Liver (tissue), 9 donors: Measurements from ENCODE around the gene PKD2. TPM values are rescaled to one million over a fixed set of nuclear protein-coding genes. Genes with fewer than 3 reads are reported as not detected.
"Not testable (repeated sequence)": the region's sequence is repeated elsewhere in the genome, so short reads cannot be mapped to it uniquely, and the experiment has no call there.

ENCODE experiments used
- DNase-seq: peaks from one replicate; pipeline ENCODE4 v3.0.0-alpha.2; 2017; ENCODE audit warnings: low spot score
- H3K27ac ChIP-seq, 2 donors: one replicate each; pipeline ENCODE4 v1.7.0; 2013; ENCODE audit warnings: inconsistent platforms in 2 of 2, low read length in 2 of 2, control low read depth in 1 of 2, low read depth in 1 of 2, mild to moderate bottlenecking in 1 of 2
- H3K27me3 ChIP-seq, 4 donors: one replicate each; pipeline versions ENCODE4 v1.6.1 to v1.7.0; 2013; ENCODE audit warnings: low read length in 3 of 4, inconsistent platforms in 1 of 4, mild to moderate bottlenecking in 1 of 4, moderate library complexity in 1 of 4; ENCODE audit not compliant: control insufficient read depth in 4 of 4, insufficient read depth in 4 of 4
- H3K36me3 ChIP-seq, 4 donors: one replicate each; pipeline versions ENCODE4 v1.6.1 to v1.7.0; 2013; ENCODE audit warnings: low read length in 3 of 4, mild to moderate bottlenecking in 3 of 4, low read depth in 1 of 4, moderate library complexity in 1 of 4; ENCODE audit not compliant: control insufficient read depth in 4 of 4, insufficient read depth in 3 of 4
- H3K4me1 ChIP-seq, 4 donors: one replicate each; pipeline versions ENCODE4 v1.6.1 to v1.7.0; 2013; ENCODE audit warnings: low read length in 3 of 4, mild to moderate bottlenecking in 3 of 4, moderate library complexity in 1 of 4; ENCODE audit not compliant: control insufficient read depth in 4 of 4, insufficient read depth in 4 of 4
- H3K4me3 ChIP-seq, 3 donors: one replicate each; pipeline versions ENCODE4 v1.6.1 to v1.7.0; 2013; ENCODE audit warnings: low read length in 3 of 3, control low read depth in 1 of 3, low read depth in 1 of 3, mild to moderate bottlenecking in 1 of 3
- H3K9ac ChIP-seq, 2 donors: one replicate each; pipeline ENCODE4 v1.7.0; 2013; ENCODE audit warnings: low read length in 2 of 2, mild to moderate bottlenecking in 2 of 2, moderate library complexity in 2 of 2, control low read depth in 1 of 2, low read depth in 1 of 2
- H3K9me3 ChIP-seq, 4 donors: one replicate each; pipeline versions ENCODE4 v1.6.1 to v1.7.0; 2013; ENCODE audit warnings: low read length in 3 of 4; ENCODE audit not compliant: control insufficient read depth in 4 of 4
- FOXA2 ChIP-seq: IDR thresholded peaks from 2 replicates; pipeline ENCODE4 v1.6.1; 2016; ENCODE audit warnings: antibody characterized with exemption
- HNF4G ChIP-seq: IDR thresholded peaks from 2 replicates; pipeline ENCODE4 v1.6.1; 2016; ENCODE audit warnings: antibody characterized with exemption
- JUND ChIP-seq, 2 donors: IDR thresholded peaks; 2 replicates each; pipeline ENCODE4 v1.6.1; 2016; ENCODE audit warnings: antibody characterized with exemption in 2 of 2
- TAF1 ChIP-seq: conservative IDR thresholded peaks from 2 replicates; pipeline ENCODE4 v1.6.1; 2016; ENCODE audit warnings: antibody characterized with exemption, mild to moderate bottlenecking
- WGBS: extraction: QIAGEN DNeasy Blood & Tissue Kit; methylation state at CpG from one replicate; pipeline ENCODE4 v1.1.7; 2013; 5-methylcytosine and 5-hydroxymethylcytosine counted together
- polyA plus RNA-seq, 2 donors: library from polyadenylated mRNA; stranded (reverse) in 1 of 2; unstranded in 1 of 2; fragments of 200-250 nt in 1 of 2; fragments of >200 nt in 1 of 2; fragmentation: Nextera tagmentation in 1 of 2; extraction: Ambion mirVana in 1 of 2; gene quantifications; one replicate each; pipeline versions ENCODE4 v1.2.1 to v1.2.3, GENCODE V29; 2013 to 2015
- total RNA-seq, 2 donors: library from RNA; depleted of rRNA; stranded (reverse); fragments of >200 nt; gene quantifications; one replicate each; pipeline ENCODE4 v1.2.3, GENCODE V29; 2014
- TF ChIP-seq, protein P1 (sequence below): IDR thresholded peaks from 2 replicates; pipeline ENCODE4 v1.6.1; 2016; ENCODE audit warnings: antibody characterized with exemption, mild to moderate bottlenecking
- TF ChIP-seq, protein P2 (sequence below): fragments of 150-350 bp; IDR thresholded peaks from 2 replicates; pipeline ENCODE4 v1.5.1; 2017; ENCODE audit warnings: improper control_type of control experiment, low read depth, low read length; ENCODE audit not compliant: missing input control
- TF ChIP-seq, protein P3 (sequence below): IDR thresholded peaks from 2 replicates; pipeline ENCODE4 v1.6.1; 2016; ENCODE audit warnings: antibody characterized with exemption
- TF ChIP-seq, protein P4 (sequence below): IDR thresholded peaks from 2 replicates; pipeline ENCODE4 v1.6.1; 2016; ENCODE audit warnings: antibody characterized with exemption
- donor health status: healthy.
- donor health status: healthy.
- donor health status: healthy.
- donor health status: healthy.
- donor health status: healthy.

Gene PKD2
- total and polyA plus RNA-seq, 4 donors = 1.5 to 11.4 (median 7.1) TPM

DNA sequence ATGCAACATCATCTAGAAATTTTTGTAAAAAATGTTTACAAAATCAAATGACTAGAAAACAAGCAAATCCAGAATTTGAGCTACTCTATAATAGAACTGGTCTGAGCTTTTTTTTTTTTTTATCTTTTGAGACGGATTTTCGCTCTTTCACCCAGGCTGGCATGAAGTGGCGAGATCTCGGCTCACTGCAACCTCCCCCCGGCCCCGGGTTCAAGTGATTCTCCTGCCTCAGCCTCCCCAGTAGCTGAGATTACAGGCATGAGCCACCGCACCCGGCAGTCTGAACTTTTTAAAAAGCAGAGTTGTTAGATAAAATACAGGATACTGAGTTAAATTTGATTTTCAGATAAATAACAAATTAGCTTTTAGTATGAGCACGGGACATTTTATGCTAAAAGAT, 20.9 kb upstream of the PKD2 start (continued):
- TF ChIP-seq, protein P1, sequence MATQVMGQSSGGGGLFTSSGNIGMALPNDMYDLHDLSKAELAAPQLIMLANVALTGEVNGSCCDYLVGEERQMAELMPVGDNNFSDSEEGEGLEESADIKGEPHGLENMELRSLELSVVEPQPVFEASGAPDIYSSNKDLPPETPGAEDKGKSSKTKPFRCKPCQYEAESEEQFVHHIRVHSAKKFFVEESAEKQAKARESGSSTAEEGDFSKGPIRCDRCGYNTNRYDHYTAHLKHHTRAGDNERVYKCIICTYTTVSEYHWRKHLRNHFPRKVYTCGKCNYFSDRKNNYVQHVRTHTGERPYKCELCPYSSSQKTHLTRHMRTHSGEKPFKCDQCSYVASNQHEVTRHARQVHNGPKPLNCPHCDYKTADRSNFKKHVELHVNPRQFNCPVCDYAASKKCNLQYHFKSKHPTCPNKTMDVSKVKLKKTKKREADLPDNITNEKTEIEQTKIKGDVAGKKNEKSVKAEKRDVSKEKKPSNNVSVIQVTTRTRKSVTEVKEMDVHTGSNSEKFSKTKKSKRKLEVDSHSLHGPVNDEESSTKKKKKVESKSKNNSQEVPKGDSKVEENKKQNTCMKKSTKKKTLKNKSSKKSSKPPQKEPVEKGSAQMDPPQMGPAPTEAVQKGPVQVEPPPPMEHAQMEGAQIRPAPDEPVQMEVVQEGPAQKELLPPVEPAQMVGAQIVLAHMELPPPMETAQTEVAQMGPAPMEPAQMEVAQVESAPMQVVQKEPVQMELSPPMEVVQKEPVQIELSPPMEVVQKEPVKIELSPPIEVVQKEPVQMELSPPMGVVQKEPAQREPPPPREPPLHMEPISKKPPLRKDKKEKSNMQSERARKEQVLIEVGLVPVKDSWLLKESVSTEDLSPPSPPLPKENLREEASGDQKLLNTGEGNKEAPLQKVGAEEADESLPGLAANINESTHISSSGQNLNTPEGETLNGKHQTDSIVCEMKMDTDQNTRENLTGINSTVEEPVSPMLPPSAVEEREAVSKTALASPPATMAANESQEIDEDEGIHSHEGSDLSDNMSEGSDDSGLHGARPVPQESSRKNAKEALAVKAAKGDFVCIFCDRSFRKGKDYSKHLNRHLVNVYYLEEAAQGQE = no peak

DNA sequence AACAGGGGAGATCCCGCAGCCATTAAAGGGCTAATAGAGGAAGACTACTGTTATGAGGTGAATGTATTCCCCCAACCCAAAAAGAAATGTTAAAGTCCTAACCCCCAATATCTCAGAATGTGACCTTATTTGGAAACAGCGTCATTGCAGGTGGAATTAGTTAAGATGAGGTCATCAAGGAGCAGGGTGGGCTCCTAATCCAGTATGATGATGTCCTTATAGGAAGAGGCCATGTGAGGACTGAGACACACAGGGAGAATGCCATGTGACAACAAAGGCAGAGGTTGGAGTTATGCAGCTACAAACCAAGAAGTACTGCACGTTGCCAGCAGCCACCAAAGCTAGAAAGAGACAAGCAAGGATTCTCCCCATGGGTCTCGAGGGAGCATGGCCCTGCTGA, 17.7 kb upstream of the PKD2 start:
- WGBS = 87% methylated on average over 4 of the region's 4 CpGs

DNA sequence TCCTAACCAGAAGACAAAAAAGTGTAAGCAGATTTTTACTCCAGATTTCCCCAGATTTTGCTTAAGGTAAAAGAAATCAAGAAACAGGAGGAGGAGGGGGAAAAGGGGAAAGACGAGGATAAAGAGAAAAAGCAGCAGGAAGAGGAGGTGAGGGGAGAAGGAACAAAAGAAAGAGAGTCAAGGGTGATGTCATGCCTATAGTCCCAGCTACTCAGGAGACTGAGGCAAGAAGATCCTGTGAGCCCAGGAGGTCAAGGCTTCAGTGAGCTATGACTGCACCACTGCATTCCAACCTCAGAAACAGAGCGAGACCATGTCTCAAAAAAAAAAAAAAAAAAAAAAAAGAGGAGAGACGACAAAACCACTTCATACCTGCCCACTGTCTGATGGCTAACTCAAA, 12.0 kb upstream of the PKD2 start:
- H3K4me3 ChIP-seq = no peak overlapping the region
- H3K36me3 ChIP-seq = no peaks in the 10 kb centered on the region
- no peak overlapping the region for H3K27ac ChIP-seq
- WGBS = 72% methylated on average over 3 of the region's 3 CpGs
- H3K9ac ChIP-seq = no peak overlapping the region
- no peaks in the 10 kb centered on the region for H3K27me3 ChIP-seq
- H3K4me1 ChIP-seq = no peaks in the 10 kb centered on the region
- H3K9me3 ChIP-seq = no peaks in the 10 kb centered on the region
- no peak for TF ChIP-seq JUND (IDR thresholded peaks at IDR 0.05)
- TF ChIP-seq, protein P2, sequence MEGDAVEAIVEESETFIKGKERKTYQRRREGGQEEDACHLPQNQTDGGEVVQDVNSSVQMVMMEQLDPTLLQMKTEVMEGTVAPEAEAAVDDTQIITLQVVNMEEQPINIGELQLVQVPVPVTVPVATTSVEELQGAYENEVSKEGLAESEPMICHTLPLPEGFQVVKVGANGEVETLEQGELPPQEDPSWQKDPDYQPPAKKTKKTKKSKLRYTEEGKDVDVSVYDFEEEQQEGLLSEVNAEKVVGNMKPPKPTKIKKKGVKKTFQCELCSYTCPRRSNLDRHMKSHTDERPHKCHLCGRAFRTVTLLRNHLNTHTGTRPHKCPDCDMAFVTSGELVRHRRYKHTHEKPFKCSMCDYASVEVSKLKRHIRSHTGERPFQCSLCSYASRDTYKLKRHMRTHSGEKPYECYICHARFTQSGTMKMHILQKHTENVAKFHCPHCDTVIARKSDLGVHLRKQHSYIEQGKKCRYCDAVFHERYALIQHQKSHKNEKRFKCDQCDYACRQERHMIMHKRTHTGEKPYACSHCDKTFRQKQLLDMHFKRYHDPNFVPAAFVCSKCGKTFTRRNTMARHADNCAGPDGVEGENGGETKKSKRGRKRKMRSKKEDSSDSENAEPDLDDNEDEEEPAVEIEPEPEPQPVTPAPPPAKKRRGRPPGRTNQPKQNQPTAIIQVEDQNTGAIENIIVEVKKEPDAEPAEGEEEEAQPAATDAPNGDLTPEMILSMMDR = no peak
- TF ChIP-seq, protein P3, sequence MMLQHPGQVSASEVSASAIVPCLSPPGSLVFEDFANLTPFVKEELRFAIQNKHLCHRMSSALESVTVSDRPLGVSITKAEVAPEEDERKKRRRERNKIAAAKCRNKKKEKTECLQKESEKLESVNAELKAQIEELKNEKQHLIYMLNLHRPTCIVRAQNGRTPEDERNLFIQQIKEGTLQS = no peak
- TF ChIP-seq, protein P4, sequence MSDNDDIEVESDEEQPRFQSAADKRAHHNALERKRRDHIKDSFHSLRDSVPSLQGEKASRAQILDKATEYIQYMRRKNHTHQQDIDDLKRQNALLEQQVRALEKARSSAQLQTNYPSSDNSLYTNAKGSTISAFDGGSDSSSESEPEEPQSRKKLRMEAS = no peak
- no peak for TF ChIP-seq TAF1
- TF ChIP-seq FOXA2 = no peak
- no peak for DNase-seq

More for the DNA sequence above, 17.7 kb upstream of the PKD2 start:
- Histone ChIP-seq H3K27me3 (no peaks in the 10 kb centered on the region), H3K4me3 (no peak overlapping the region), H3K9ac (no peak overlapping the region), H3K36me3 (no peaks in the 10 kb centered on the region), H3K4me1 (no peaks in the 10 kb centered on the region), H3K27ac (no peak overlapping the region), H3K9me3 (no peaks in the 10 kb centered on the region)
- no peak for DNase-seq
- TF ChIP-seq, protein P2 = no peak
- no peak for TF ChIP-seq HNF4G

DNA sequence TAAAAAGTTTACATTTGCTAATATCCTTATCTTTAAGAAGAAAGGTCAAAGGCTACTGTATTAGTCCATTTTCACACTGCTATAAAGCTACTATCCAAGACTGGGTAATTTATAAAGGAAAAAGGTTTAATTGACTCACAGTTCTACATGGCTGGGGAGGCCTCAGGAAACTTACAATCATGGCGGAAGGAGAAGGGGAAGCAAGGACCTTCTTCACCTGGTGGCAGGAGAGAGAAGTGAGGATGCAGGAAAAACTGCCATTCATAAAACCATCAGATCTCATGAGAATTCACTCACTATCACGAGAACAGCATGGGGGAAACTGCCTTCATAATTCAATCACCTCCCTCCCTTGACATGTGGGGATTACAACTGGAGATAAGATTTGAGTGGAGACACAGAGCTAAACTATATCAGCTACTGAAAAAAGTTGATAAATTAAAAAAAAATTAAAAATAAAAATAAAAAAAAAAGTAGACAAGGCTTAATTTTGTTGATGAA, 8.2 kb upstream of the PKD2 start:
- H3K4me3 ChIP-seq, H3K9ac ChIP-seq, H3K27me3 ChIP-seq, H3K27ac ChIP-seq, DNase-seq, H3K9me3 ChIP-seq, H3K36me3 ChIP-seq, H3K4me1 ChIP-seq: not testable (repeated sequence)
- 95% methylated on average over 2 of the region's 2 CpGs for WGBS
